Activated naive CD4-positive, alpha-beta T cell treated with anti-CD3 and anti-CD28 coated beads, Interleukin-2, amount 50 U/mL, for 16 hours (primary cell): Measurements from ENCODE around the gene FHDC1.

Experiments used
- DNase-seq: peaks from one replicate; pipeline ENCODE4 v3.0.0-alpha.2; 2020

The FHDC1 gene

GRCh38 chr4:152936446-152937335, 568 bp downstream of the FHDC1 start:
- DNase-seq: peak; percentile 15

DNA sequence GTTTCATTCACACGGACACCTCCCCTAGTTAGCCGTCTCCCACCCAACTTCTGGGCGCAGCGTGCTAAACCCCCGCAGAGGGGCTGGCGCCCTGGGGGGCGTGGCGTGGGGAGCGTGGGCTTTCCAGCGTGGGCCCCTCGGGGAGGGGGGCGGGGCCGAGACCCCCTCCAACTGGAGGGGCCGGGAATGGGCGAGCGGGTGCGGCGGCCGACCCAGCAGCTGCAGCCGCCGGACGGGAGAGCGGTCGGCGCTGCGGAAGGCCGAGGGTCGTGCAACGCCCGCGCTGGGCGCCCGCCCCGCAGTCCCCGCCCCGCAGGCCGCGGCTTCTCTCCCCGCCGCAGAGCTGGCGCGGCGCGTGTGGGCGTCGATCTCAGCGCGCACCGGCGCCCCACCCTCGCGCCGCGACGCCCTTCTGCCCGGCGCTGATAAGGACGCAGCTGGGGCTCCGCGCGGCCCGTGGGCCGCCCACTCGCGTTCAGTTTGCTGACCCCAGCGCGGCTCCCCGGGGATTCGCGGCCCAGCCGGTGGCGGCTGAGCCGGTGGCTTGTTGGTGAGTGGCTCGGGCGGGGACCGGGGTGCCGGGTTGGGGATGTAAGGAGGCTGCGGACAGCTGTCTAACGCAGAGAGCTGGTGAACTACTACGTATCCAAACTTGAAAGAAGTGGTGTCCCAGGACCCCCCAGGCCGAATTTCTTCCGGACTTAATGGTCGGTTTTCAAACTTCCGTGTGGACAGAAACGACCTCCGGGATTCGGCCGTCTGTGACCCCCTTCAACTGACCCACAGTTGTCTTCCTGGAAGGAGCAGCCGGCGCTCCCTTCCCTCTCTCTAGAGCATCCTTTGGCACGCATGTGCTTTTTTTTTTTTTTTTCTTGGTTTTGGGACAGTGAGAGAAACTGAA, 1.5 kb downstream of the FHDC1 start:
- DNase-seq: peak; percentile 33

DNA sequence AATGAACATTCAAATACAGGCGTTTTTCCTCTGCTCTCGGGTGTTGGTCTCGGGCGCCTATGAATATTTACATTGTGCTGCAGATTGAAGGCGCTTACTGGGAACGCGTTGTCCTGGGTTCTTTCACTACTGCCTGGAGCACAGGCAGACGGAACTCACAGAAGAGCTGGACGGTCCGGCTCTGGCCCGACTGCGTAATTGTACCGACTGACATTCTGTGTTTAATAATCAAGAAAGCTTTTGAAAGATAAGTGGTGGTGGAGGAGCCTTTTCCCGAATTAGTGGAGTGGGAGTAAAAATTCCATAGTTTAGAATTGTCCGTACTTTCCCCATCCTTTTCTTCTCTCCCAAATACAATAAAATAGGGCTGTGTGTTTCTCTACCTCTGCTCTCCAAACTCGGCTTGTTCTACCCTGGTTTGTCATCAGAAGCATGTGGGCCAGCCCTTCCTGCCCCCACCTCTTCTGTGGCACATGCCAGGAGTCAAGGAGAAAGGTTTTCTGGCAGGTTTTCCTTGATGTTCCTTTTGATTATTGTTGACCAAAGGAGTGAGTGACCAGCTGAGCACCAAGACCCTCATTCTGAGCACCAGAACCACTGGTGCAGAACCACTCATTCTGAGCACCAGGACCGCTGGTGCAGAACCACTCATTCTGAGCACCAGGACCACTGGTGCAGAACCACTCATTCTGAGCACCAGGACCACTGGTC, 2.3 kb downstream of the FHDC1 start:
- no peak for DNase-seq

- DNase-seq: no peak
Observed at GRCh38 chr4:152939621-152940020, 3.5 kb downstream of the FHDC1 start.

- DNase-seq: no peak
Observed at GRCh38 chr4:152940461-152940860, 4.3 kb downstream of the FHDC1 start.

DNA sequence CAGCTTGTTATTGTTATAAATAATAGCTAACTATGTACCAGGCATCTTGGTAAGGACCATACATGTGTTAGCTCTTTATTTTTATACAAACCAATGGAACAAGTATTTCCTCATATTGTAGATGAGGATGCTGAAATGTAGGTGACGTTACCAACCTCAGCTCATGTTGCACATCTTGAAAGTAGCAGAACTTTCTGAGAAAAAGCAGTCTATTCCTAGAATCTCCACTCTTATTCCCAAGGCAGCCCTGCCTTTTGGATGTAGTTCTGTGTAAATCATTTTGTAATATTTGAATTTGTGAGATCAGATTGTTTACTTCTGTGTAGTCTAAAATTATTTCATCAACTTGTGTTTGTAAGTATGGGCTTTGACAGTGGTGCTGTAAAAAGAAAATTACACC, 5.3 kb downstream of the FHDC1 start:
- no peak for DNase-seq

- no peak for DNase-seq
Observed at GRCh38 chr4:152942346-152942745, 6.2 kb downstream of the FHDC1 start.

- no peak for DNase-seq
Observed at GRCh38 chr4:152943672-152944071, 7.5 kb downstream of the FHDC1 start.

GRCh38 chr4:152944666-152945320, 8.7 kb downstream of the FHDC1 start:
- DNase-seq: no peak

DNA sequence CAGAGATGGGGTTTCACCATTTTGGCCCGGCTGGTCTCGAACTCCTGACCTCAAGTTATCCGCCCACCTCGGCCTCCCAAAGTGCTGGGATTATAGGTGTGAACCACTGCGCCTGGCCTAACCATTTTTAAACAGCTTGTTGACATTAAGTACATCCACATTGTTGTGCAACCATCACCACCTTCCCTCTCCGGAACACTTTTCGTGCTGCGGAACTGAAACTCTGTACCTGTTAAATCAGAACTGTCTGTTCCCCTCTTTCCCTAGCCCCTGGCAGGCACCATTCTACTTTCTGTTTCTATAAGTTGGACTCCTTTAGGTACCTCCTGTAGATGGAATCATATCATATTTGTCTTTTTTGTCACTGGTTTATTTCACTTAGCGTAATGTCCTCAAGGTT, 9.5 kb downstream of the FHDC1 start:
- DNase-seq: no peak

- DNase-seq: no peak
Observed at GRCh38 chr4:152946446-152946845, 10.3 kb downstream of the FHDC1 start.

- DNase-seq: no peak
Observed at GRCh38 chr4:152947311-152947710, 11.2 kb downstream of the FHDC1 start.

GRCh38 chr4:152949930-152950329, 13.8 kb downstream of the FHDC1 start:
- no peak for DNase-seq

GRCh38 chr4:152950402-152951274, 14.5 kb downstream of the FHDC1 start:
- no peak for DNase-seq

DNA sequence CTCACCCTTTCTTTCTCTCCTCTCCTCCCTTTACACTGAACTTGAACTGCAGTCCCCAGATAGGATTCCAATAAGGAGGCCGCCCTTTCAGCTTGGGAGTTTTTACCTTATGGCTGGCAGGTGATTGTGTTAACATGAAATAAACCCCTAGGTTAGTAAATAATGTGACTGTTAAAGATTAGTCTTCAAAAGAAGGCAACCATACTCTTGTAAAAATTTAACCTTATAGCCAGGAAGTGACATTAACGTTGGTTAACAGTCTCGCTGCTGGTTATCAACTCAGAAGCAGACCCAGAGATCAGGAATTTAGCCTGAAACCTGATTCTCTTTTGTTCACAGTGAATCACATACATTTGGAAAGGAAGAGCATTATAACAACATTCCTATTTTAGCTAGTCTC, 15.2 kb downstream of the FHDC1 start:
- DNase-seq: no peak

DNA sequence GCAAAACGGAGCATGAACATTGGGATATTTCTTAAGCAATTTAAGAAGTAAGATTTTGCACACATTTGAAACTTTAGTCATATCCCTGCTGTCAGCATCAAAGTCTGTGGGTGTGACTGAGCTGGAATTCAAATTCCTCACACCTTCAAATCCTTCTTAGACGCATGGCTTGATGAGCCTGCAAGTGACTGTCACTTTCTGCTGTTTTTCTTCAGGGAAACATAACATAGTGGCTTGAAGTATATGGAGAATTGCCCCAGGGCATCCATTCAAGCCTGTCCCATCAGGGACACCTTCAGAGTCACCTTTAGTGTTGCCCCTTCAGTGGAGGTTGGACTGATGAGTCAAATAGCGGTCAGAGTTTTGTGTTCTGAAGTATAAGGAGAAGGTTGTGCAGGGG, 17.4 kb downstream of the FHDC1 start:
- no peak for DNase-seq

DNA sequence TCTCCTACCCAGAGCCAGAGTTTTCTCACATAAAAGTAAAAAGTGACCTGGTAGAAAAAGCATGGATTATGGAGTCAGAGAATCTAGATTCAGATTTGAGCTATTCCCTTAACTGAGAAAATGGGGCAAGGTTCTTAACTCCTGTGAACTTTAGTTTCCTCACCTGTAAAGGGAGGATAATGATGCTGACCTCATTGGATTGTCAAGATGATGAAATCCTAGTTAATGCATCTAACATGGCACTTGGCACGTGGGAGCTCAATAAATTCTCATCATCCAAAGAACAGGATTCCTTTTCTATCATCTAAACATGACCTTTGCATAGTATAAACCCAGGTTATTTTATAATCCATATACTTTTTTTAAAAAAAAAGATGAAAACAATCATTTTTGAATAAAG, 18.6 kb downstream of the FHDC1 start:
- DNase-seq: no peak

- DNase-seq: no peak
Observed at GRCh38 chr4:152956147-152956546, 20.0 kb downstream of the FHDC1 start.

- DNase-seq: no peak
Observed at GRCh38 chr4:152956650-152957436, 20.7 kb downstream of the FHDC1 start.

GRCh38 chr4:152957437-152958171, 21.5 kb downstream of the FHDC1 start:
- DNase-seq: no peak
